HG02623 (cell line): ENCODE data around the gene SYT3.

Source experiments
- ATAC-seq: cut with Tn5 transposase; IDR thresholded peaks from one replicate; pipeline ENCODE4 v1.9.1; 2021; ENCODE audit warnings: moderate library complexity; ENCODE audit not compliant: unreplicated experiment

SYT3 gene

GRCh38 chr19:50639121-50640112, at the start of gene SYT3:
Gene SYT3, minus strand, starts transcription at chr19:50639881. Its CDS starts 2,470 bp downstream, at chr19:50637411.
- no peak for ATAC-seq

DNA sequence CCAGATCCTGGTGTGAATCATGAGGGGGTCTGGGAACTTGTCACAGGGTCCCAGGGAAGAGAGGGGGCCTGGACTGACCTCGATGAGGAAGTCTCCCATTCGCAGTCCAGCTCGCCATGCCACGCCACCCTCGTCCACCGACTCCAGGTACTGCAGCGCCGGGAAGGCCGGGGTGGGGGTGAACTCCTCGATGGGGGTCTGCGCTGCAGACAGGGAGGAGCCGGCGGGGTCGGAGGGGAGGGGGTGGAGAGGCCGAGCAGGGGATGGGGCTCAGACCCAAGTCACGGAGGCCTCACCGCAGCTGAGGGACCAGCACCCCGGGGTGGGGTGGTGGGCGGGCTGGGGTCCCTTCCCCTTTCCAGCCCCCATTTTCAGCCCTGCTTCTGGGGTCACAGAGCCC, 49.1 kb upstream of the SYT3 start:
- no peak for ATAC-seq

DNA sequence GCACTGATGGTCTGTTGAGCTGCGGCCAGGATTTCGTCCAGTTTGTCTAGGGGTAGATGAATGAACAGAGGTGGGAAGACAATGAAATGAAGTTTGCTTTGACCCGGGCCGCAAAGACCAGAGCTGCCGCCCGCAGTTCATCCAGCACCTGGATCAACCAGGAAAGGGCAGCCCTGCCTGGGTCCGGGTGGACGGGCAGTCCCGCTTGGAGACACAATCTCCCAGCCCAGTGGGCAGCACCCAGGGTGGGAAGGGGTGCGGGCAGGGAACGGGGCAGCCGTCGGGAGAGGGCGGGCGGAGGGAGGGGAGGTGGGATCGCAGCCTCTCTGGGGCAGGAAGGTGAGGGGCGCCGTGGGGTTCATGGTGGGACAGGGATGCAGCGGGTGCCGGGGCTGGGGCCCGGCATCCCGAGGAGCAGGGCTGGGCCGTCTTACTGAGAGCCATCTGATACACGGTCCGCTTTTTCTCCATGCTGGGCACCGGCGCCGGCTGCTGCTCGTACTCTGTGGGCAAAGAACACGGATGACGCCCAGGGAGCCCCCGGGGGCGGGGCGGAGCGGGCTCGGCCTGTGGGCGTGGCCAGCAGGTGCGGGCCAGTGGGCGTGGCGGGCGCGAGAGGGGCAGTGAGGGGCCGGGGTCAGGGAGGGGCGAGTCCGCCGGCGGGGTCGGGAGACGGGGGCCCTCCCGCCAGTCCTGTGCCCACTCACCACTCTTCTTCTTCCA, 46.8 kb upstream of the SYT3 start:
- ATAC-seq, result no peak

DNA sequence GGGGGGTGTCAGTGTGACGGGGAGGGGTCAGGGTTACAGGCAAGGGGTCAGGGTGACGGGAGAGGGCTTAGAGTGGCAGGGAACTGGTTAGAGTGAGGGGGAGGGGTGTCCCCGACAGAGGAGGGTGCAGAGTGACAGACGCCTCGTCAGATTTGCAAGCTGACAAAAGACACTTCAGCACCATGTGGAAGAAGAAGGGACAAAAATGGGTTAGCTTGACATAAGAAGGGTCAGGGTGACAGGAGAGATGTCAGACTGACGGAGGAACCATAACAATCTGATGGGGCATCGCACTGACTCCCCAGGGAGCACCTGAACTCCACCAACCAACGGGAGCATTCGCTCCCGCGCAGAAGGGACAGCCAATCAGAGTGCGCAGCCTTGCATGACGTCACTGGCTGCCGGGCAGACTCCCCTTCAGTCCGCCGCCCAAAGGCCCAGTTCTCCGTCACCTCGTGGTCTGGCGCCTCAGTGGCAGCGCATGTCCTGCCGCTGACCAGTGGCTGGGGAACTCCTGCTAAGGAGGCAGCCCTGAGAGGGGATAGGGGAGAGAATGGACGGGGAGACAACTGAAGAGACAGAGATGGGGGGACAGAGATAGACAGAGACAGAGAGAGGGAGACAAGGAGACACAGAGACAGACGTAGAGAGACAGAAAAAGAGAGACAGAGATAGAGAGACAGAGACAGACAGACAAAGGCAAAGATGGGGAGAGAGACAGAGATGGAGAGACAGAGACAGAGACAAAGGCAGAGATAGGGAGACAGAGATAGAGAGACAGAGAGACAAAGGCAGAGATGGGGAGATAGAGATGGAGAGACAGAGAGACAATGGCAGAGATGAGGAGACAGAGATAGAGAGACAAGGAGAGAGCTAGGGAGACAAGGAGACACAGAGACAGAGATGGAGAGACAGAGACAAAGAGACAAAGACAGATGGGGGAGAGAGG, 39.8 kb upstream of the SYT3 start:
- ATAC-seq, result no peak

DNA sequence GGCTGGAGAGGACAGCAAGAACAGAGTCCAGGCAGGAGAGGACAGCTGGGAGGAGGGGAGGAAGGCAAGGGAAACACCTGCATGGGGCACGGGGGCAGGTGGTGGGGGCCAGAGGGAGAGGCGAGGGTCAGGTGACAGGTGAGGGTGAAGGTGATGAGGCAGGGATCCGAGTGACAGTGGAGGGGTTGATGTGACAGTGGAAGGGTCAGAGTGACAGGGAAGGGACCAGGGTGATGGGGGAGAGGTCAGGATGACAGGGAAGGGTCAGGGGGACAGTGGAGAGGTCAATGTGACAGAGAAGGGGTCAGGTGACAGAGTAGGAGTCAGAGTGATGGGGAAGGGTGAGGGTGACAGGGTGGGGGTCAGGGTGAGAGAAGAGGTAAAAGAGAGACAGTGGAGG, 38.6 kb upstream of the SYT3 start:
- ATAC-seq, result no peak

- ATAC-seq, result no peak
Measured at GRCh38 chr19:50677636-50678035, 38.0 kb upstream of the SYT3 start.

- no peak for ATAC-seq
Measured at GRCh38 chr19:50676625-50677197, 37.0 kb upstream of the SYT3 start.

GRCh38 chr19:50673118-50673517, 33.4 kb upstream of the SYT3 start:
- no peak for ATAC-seq

- no peak for ATAC-seq
Measured at GRCh38 chr19:50670102-50670380, 30.4 kb upstream of the SYT3 start.

DNA sequence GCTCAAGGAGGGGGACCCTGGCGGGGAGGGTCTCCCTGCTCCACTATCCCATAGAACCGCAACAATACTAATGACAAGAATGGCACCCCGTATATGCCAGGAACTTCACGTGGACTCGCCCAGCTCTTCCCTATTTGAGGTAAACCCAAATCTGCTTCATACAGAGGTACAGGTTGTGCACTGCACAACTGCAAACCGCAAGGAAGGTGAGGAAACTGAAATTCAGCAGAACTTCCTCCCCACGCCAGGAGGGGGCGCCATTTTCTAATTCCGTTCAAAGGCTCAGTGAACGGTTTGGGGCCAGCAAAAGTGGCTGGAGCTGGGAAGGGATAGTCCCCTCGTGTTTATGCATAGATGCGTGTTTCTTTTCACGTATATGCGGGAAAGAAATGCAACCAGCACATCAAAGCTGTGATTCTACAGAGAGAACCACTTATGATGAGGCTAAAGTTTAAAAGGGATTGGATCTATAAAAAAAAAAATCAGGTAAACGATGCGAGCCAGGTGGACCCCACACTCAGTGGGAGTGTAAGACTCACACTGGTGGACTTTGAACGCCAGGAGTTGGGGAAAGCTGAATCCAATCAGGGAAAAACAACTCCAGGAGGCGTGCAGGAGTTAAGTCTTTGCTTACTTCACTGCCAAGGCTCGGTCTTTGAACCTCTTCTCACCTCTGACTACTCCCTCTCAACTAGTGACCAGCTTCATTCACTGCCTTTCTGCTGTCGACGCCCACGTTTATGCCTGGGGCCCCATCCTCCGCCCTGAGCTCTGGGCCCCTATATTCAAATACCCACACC, 29.8 kb upstream of the SYT3 start:
- ATAC-seq, result no peak

- no peak for ATAC-seq
Measured at GRCh38 chr19:50668879-50669278, 29.2 kb upstream of the SYT3 start.

- no peak for ATAC-seq
Measured at GRCh38 chr19:50668416-50668815, 28.7 kb upstream of the SYT3 start.

- ATAC-seq, result no peak
Measured at GRCh38 chr19:50667759-50668231, 28.1 kb upstream of the SYT3 start.

- ATAC-seq, result no peak
Measured at GRCh38 chr19:50667177-50667758, 27.6 kb upstream of the SYT3 start.

GRCh38 chr19:50666346-50667176, 26.9 kb upstream of the SYT3 start:
- no peak for ATAC-seq

DNA sequence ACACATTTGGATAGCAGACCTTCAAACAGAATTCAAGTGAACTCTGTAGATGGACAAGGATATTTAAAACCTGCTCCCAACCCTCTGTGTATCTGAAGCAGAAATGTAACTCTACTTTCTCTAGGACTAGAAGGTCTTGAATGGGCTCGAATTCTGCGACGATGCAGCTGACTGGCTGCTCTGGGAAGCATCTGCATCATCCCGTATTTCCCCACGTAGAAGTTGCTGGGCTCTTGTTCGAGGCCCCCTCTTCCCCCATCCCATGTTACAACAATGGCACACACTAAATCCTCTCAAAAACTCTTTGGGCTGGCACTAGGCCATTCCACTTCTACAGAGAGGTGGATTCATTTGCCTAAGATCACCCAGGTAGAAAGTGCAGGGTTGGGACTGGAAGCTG, 24.5 kb upstream of the SYT3 start:
- no peak for ATAC-seq

GRCh38 chr19:50663482-50663790, 23.8 kb upstream of the SYT3 start:
- no peak for ATAC-seq

GRCh38 chr19:50662651-50663481, 23.2 kb upstream of the SYT3 start:
- no peak for ATAC-seq
